ENCODE results near the gene ZBTB1.
"Not testable (repeated sequence)": the region's sequence is repeated elsewhere in the genome, so short reads cannot be mapped to it uniquely, and the experiment has no call there.

The ZBTB1 gene

DNA sequence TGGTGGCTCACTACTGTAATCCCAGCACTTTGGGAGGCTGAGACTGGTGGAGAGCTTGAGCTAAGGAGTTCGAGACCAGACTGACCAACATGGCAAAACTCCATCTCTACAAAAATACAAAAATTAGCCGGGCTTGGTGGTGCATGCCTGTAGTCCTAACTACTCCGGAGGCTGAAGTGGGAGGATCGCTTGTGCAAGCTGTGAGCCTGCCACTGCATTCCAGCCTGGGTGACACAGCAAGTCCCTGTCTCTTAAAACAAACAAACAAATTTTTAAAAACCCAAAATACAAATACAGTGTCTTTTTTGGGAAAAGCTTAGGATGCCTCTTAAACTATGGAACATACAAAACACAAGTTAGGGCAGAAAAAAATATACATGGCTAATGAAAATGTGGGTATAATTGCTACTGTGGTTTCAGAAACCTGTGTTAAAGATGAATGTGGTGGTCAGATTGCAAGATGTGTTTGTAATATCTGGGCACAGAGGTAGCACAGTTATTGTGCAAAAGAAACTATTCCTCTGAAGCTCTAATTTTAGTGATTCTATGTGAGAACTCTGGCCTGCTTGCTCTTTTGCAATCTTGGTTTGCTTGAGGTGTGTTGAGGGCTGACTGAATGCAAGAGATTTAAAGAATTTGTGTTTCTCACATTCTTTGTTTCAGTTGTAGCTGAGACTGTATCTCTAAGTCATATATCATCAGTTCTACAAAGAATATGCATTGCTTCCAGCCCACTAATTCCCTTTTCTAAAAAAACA is 32.1 kb downstream of the ZBTB1 start:
- DNase-seq = no peak

DNA sequence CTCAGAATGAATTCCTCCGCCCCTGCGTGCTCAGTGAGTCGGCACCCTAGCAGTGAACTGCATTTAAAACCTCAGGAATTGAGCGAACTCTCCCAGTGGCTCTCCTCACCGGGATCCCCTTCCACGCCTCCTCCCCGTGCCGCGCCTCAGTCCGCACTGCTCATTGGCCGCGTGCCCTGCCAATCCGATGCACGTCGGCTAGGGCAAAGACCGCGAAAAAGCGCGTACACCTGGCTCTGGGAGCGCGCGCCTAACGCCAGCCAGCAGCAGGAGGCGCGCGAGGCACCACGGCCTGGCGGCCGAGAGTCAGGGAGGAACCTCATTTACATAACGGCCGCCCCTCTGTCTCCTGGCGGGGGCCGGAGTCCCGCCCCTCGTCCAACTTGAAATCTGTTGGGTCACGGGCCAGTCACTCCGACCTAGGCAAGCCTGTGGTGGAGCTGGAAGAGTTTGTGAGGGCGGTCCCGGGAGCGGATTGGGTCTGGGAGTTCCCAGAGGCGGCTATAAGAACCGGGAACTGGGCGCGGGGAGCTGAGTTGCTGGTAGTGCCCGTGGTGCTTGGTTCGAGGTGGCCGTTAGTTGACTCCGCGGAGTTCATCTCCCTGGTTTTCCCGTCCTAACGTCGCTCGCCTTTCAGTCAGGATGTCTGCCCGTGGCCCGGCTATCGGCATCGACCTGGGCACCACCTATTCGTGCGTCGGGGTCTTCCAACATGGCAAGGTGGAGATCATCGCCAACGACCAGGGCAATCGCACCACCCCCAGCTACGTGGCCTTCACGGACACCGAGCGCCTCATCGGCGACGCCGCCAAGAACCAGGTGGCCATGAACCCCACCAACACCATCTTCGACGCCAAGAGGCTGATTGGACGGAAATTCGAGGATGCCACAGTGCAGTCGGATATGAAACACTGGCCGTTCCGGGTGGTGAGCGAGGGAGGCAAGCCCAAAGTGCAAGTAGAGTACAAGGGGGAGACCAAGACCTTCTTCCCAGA is 35.9 kb downstream of the ZBTB1 start, which contains the start of gene HSPA2:
HSPA2 (plus strand) TSS at position 534 of the 995 bp plus-strand sequence; CDS start at position 643, 109 bp downstream.
- DNase-seq = peak; percentile 96

DNA sequence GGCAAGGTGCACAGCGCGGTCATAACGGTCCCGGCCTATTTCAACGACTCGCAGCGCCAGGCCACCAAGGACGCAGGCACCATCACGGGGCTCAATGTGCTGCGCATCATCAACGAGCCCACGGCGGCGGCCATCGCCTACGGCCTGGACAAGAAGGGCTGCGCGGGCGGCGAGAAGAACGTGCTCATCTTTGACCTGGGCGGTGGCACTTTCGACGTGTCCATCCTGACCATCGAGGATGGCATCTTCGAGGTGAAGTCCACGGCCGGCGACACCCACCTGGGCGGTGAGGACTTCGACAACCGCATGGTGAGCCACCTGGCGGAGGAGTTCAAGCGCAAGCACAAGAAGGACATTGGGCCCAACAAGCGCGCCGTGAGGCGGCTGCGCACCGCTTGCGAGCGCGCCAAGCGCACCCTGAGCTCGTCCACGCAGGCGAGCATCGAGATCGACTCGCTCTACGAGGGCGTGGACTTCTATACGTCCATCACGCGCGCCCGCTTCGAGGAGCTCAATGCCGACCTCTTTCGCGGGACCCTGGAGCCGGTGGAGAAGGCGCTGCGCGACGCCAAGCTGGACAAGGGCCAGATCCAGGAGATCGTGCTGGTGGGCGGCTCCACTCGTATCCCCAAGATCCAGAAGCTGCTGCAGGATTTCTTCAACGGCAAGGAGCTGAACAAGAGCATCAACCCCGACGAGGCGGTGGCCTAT is 36.8 kb downstream of the ZBTB1 start:
- peak; percentile 6 for DNase-seq

DNA sequence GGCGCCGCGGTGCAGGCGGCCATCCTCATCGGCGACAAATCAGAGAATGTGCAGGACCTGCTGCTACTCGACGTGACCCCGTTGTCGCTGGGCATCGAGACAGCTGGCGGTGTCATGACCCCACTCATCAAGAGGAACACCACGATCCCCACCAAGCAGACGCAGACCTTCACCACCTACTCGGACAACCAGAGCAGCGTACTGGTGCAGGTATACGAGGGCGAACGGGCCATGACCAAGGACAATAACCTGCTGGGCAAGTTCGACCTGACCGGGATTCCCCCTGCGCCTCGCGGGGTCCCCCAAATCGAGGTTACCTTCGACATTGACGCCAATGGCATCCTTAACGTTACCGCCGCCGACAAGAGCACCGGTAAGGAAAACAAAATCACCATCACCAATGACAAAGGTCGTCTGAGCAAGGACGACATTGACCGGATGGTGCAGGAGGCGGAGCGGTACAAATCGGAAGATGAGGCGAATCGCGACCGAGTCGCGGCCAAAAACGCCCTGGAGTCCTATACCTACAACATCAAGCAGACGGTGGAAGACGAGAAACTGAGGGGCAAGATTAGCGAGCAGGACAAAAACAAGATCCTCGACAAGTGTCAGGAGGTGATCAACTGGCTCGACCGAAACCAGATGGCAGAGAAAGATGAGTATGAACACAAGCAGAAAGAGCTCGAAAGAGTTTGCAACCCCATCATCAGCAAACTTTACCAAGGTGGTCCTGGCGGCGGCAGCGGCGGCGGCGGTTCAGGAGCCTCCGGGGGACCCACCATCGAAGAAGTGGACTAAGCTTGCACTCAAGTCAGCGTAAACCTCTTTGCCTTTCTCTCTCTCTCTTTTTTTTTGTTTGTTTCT is 37.6 kb downstream of the ZBTB1 start:
- no peak for DNase-seq

DNA sequence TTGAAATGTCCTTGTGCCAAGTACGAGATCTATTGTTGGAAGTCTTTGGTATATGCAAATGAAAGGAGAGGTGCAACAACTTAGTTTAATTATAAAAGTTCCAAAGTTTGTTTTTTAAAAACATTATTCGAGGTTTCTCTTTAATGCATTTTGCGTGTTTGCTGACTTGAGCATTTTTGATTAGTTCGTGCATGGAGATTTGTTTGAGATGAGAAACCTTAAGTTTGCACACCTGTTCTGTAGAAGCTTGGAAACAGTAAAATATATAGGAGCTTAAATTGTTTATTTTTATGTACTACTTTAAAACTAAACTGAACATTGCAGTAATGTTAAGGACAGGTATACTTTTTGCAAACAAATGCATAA is 38.2 kb downstream of the ZBTB1 start:
- no peak for DNase-seq

DNA sequence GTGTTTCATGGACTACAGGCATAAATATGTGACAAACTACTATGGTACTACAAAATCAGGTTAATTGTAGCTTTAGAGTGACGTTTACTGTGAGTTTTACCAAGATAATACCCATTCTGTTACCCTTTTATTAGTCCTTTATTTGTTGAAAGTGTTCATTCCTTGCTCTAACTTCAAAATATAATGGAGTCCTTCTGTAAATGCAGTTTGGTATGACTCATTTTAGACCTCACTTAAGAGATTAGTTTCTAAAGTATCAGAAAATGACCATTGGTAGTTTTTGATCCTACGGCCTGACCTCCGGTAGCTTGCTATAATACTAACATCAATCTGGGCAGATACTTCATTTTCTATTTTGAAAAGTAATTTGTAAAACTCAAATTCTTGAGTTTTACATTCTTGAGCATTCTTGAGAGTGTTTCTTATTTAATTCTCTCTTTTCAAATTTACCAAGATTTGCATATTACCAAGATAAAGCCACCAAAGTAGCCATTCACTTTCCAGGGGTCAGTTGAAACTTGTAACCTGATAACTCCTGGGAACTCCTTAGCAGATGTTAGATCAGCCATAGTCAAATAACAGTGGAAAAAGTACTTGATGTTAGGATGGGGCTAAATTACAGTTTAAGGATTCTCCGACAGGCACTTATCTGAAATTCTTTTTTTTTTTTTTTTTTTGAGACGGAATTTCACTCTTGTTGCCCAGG is 40.2 kb downstream of the ZBTB1 start:
- no peak for DNase-seq

DNA sequence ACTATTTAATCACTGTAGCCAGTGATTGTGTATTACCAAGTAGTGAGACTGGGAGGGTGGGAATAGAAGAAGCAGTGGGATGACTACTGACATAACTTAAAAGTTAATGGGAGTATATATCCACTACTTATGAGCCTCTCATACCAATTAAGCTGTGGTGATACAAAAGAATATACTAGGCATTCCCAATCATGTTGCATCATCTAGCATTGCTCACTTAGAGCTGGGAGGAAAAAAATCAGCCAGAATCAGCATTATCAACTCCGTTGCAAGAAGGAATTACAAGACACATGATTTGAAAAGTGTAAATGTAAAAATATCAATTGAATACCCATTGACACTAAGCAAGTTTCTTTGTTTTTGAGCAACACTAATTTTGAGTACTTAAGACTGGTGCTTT is 44.4 kb downstream of the ZBTB1 start:
- DNase-seq = no peak

DNA sequence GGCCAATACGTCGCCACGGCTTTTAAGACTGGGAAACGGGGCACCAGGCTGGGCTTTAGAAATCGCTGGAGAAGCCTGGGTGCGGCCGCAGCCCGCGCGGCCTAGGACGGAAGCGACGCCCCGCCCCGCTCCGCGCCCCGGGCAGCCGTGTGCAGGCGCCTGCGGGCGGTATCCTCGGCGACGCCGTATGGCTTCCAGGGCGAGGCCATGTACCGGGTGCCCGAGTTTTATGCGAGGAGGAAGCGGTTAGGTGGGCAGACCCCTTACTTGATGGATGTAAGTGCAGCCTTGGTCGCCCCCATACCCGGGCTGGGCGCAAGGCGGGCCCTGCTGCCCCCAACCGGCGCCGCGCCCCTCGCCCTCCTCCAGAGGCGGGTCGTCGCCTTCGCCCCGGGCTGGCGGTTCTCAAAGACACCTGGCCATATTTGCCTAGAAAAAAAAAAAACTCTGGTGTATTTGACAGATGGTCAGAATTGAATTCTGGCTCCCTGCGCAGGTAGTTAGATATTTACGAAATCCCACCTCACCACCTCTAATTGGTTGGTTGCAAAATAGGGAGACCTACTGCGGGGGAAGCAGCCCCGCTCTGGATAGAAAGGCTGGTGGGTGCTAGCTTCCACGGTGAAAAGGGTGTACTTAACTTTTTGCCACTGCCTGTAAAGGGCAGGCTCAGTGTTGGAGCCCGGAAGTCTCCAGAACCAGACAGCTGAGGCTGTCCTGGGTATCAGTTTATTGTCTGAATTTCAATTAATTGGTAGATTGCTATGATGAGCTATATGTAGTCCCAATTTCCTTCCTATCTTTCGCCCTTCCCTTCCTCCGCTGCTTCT is 45.4 kb downstream of the ZBTB1 start, which contains the start of gene PPP1R36:
PPP1R36 (plus strand) TSS at position 171 of the 830 bp plus-strand sequence; CDS start at position 208, 37 bp downstream.
- DNase-seq = peak; percentile 24

DNA sequence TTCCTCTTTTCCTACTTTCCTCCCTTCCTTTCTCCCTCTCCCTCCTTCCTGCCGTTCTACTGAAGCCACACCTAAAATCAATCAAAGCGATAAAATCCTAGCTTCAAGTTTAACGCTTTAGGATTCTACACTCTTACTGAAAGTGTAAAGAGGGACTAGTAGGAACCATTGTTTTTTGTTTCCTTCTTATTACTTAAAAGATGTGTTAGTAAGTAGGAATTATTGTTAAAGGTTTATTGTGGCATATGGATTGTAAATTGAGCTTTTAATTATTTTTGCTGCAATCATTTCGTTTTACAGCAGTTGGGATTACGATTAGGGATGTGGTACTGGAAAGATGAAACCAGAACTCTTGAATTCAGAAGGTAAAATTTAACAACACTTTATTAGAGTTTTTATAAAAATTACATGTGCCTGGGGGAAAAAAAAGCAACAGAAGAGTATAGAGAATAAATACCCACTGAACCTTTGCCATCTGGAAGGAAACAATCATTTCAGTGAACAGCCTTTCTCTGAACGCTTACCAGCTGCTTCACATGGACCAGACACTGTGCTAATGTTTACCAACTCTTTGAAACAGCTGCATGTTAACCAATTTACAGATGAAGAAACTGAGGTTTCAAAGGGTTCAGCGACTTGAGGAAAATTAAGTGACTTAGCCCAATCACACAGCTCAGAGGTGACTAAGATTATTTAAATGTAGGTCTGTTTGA is 46.2 kb downstream of the ZBTB1 start:
- DNase-seq = no peak

DNA sequence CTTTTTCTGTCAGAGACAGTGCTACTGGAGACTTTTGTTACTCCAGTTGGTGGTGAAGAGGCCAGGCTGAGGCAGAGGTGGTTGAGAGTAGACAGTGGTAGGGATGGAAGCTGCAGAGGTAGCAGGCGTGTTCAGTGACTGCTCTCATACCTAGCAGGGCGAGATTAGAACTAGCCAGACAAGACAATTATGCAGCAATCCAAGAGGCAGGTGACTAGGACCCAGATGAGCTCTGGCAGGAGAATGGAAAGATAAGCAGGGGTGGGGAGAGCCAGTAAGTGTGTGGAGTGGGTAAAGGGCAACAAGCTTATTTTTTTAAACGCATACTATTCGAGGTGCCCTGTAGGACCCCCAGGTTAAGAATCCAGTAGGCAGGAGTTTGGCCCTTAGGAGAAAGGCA is 50.0 kb downstream of the ZBTB1 start:
- no peak for DNase-seq

DNA sequence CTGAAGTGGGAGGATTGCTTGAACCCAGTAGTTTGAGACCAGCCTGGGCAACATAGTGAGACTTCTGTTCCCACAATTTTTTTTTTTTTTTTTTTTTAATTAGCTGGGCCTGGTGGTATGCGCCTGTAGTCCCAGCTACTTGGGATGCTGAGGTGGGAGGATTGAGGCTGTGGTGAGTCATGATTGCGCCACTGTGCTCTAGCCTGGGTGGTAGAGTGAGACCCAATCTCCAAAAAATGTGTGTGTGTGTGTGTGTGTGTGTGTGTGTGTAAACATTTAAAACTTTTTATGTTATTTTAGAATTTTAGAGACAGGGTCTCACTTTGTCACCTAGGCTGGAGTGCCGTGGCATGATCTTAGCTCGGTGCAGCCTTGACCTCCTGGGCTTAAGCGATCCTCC is 52.0 kb downstream of the ZBTB1 start:
- DNase-seq = no peak

DNA sequence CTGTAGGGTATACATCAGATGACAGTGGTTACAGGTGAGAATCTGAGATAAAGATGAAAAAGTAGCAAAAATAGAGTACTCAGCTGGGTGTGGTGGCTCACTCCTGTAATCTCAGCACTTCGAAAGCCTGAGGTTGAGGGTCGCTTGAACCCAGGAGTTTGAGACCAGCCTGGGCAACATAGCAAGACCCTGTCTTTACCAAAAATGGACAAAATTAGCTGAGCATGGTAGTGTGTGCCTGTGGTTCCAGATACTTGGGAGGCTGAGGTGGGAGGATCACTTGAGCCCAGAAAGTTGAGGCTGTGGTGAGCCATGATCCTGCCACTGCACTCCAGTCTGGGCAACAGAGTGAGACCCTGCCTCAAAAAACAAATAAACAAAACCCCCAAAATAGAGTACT is 53.6 kb downstream of the ZBTB1 start:
- DNase-seq = not testable (repeated sequence)

DNA sequence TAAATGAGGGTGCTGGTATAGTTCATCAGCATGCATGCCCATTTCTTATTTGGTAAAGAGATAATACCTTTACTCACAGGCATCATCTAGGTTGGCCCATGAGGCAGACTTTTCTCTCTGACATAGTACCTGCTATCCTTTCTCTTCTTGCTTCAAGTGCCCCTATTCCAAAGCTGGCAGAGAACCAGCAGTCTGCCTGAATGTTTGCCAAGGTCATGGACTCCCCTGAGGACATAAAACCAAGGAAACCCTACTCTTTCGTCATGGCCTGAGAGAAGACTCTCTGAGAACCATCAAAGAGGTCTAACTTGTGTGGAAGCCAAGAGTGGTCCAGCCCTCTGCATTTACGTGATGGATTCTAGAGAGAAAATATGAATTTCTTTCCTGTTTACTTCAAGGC is 57.1 kb downstream of the ZBTB1 start:
- no peak for DNase-seq

DNA sequence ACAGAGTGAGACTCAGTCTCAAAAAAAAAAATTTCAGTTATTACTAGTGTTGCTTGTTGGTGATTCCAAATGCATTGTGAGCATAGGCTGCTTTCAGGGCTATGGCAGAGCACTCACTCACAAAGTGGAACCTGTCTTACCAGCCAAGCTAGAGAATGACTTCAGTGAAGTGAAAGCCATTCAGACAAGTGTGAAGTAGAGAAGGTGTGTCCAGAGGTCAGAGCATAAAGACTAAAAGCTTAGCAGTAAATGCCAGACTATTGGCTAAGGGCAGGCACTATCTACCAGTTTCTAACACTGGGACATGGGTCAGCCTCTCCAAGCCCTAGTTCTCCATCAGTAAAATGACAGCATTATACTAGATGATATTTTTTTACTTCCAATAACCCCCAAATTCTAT is 57.9 kb downstream of the ZBTB1 start:
- no peak for DNase-seq

DNA sequence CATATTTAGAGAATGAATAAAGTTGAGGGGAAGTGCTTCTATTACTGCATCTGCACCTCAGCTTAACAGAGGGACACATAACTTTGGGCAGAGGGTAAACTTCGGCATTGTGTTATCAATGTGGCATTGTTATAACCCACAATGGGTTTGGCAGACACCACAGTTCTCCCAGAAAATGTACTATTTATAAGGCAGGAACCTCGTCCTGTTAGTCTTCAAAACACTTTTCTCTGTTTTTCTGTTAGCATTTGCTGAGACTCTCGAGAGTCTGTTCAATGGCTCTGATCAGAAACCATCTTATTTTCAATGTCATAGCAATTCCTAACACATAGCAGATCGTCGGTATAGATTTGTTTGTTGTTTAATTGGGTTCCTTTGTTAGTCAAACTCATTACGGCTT is 59.1 kb downstream of the ZBTB1 start:
- DNase-seq = no peak

DNA sequence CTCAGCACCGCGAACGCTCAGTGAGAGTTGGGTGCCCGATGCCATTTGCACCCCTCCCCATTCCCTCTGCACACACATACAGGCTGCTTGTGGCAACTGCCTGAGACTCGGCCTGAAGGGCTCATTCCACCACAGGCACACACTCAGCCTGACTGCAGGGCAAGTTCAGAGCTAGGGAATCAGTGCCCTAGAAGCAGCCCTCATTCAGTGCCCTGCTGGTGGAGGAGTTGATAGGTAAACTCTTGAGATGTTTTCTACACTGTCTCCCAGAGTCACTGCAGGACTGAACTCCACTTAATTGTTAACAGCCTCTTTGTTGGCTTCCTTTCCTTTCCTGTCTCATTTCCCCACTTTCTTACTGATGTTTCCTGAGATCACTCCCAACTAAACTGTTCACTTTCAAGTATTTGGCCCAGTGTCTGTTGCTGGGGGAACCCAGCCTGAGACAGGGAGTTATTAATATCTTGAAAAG is 62.1 kb downstream of the ZBTB1 start:
- DNase-seq = no peak

DNA sequence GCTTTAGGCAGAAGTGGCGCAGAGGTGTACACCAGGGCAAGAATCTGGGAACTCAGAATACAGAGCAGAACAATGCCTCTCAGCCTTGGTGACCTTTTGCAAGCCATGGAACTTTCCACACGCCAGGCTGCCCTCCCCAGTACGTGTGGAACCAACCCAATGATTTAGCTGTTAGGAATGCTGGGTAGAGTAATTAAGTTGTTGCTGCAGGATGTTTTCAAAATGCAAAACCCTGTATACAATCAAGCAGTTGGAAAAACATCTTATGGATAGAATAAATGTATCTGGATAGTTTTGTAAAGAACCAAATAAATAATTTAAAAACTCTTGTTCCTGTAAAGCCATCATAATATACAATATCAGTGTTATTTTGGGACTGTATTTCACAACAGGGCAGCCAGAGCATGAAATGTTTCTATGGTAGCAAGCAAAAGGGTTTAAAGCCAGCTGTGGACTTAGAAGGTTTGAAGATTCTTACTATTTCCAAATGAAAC is 64.6 kb downstream of the ZBTB1 start:
- no peak for DNase-seq

DNA sequence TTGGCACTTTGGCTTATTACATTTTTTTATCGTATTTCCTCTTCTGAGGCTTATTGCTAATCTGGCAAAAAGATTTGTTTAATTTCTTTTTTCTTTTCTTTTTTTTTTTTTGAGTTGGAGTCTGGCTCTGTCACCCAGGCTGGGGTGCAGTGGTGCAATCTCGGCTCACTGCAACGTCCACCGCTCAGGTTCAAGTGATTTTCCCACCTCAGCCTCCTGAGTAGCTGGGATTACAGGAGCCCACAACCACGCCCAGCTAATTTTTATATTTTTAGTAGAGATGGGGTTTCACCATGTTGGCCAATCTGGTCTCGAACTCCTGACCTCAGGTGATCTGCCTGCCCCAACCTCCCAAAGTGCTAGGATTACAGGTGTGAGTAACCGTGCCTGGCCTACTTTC is 65.1 kb downstream of the ZBTB1 start:
- DNase-seq = not testable (repeated sequence)

DNA sequence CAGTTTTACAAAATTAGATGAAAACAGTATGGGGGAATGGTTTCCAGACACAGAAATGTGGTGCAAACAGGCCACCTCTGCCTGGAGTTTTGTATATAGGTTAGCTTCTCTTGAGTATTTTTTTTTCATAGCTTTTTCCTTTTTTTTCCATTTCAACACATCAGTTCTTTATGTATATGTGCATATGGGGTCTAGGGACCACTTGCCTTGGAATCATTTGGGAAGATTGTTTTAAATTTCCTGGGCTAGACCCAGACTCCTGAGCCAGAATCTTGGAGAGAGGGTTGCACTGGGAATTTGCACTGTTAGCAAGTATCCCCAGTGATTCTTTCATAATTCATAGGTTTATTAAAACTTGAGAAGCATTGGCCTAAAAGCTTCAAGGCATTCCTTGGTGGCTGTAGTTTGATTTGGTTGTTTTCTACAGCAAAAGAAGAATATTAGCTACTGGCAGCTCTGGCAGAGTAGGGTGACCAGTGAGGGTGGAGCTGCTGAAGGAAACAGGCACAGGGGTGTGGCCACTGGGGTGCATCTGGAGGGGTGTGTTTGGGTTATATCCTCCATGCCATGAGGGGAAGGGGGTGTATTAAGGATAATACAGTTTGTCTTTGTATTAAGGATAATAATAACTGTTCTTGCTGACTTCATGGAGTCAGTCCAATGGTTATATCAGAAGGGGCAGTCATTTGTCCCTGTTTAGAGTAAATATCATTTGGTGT is 68.0 kb downstream of the ZBTB1 start:
- DNase-seq = no peak

Data from stimulated activated CD4-positive, alpha-beta T cell treated with anti-CD3 and anti-CD28 coated beads, Interleukin-1b, Interleukin-23, amount 100 ng/mL, for 48 hours (primary cell).